Endometrial microvascular endothelial cells (primary cell): ENCODE results near the gene MYL2. TPM values are rescaled to one million over a fixed set of nuclear protein-coding genes. Genes with fewer than 3 reads are reported as not detected.

Experiments
- in situ Hi-C: cut with HindIII; loops from 2 replicates; pipeline ENCODE4 v1.10.0; 2017; ENCODE audit warnings: low sequenced_read_pairs, low pct_unique_long_range_greater_than_20kb; ENCODE audit errors: inconsistent ontology term
- total RNA-seq: library from RNA; depleted of rRNA; stranded (reverse); fragments of >200 nt; gene quantifications from one replicate; pipeline ENCODE4 v1.2.3, GENCODE V29; 2015; ENCODE audit errors: inconsistent ontology term

MYL2 gene
- total RNA-seq, 1 donor from 2014 or later = not detected

DNA sequence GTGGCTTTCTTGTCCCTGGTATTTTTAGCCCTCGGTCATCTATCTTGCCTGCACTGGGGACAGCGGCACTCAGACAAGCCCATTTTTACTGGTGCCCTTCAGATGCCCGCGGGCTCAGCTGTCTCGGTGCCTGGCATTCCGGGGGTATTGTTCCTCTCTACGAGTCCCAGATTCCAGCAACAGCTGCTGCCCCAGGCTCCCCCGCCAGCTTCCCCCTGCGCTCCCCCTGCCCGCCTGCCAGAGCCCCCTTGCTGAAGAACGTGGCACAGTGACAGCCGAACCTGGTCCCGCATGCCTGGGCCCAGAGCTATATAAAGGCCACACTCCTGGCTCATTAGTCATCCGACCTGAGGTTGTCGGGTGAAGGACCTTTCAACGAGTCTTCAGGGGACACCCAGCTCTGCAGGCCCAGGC, 10.9 kb upstream of the MYL2 start:
- in situ Hi-C loops = no loop called here

DNA sequence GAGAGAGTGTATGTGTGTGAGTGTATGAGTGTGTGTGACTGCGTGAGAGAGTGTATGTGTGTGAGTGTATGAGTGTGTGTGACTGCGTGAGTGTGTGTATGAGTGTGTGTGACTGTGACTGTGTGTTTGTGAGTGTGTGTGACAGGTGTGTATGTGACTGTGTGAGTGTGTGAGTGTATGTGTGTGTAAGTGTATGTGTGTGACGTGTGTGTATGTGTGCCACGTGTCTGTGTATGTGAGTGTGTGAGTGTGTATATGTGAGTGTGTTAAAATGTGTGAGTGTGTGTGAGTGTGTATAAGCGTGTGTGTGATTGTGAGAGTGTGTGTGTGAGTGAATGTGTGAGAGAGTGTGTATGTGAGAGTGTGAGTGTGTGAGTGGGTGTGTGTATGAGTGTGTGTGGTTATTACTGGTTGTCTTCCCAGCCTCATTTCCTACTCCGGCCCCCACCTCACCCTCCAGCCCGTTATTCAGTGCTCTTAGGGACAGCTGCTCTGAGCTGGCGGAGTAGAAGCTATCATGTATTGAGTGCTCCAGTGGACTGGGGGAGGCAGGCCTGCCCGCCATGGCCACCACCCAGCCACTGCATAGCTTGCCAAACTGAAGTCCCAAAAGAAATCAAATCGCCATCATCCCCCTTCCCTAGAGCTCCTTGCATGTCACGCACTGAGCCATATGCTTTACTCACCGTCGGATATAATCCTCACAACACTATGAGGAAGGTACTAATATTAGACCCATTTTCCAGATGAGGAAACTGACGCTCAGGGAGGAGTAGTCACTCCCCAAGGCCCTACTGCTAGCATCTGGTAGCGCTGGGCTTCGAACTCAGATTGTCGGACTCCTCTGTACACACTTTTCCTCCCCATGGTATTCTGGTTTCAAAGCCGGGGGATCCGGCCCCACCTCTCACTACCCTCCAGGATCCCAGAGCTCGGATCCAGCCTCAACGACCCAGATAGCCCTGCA, 10.3 kb upstream of the MYL2 start:
- in situ Hi-C loops = no loop called here

DNA sequence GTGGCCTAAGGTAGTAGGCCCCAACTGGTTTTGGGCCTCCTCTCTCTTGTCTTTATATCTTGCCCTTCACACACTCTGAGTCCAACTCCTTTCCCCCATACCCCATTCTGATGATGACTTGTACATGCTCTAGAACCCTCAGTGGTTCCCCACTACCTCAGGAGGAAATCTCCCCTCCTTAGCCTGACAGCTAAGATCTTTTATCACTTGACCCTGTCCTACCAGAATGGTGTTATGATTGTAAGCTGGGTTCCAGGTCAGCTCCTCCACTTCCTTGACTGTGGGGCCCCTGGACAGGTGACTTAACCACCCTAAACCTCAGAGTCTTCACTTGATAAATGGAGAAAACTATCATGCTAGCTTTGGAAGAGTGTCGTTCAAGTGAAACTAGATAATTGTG, 9.4 kb upstream of the MYL2 start:
- in situ Hi-C loops = no loop called here

DNA sequence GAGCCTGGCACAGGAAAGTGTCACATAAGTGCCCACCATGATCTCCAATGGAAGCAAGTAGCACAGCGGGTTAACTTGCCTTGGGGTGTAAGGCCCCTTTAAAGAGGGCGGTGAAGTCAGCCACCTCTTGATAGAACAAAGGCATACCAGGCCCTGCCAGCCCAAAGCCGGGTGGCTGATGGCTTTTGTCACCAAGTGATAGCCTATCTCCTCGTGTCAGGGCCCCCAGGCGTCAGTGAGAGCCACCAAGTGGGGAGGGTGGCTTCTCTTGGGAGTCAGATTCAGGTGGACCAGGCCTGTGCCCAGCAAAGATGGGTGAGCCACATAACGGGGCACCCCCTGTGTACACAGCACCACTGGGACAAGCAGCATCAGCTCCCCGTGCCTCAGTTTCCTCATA, 8.3 kb upstream of the MYL2 start:
- in situ Hi-C loops = no loop called here

DNA sequence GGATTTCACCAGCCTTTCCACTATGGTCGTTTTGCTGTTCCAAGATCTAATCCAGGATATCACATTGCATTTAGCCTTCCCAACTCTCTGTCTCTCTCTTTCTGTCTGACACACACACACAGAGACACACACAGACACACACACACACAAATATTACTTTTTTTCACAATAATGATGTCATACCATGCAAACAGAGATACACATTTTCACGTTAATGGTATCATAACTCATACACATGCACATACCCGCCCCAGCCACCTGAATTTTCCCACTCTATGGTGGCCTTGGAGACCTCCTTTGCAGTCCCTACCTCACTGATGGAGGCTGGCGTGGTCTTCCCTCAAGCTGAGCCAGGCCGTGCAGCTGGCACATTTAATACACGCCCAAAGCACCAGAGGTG, 7.2 kb upstream of the MYL2 start:
- in situ Hi-C loops = no loop called here

DNA sequence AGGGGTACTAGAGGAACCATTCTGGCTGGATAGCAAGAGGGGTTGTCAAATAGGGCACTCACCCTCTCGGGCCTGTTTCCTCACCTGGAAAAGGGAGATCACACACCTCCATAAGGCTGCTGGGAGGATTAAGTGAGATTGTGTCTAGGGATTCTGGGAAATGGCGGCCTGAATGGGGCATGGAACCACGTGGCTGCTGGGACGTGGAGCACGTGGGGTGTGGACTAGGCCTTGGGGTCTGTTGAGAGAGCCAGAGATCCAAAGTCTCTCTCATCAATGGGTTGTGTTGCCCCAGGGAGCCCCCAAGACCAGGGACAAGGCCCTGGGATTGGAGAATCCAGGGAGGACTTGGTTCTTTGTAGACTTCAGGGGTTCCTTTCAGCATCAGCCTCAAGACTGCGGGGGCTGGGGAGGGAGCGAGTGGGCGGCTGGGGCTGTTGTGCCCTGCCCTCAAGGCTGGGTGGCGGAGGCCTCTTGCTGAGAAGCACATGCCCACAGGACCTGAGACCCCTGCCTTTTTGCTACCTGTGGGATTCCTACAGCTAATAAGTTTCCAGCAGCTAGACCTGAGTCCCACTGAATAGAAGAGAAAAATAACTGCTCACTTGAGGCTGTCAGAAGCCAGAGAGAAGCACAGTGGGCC, 3.4 kb upstream of the MYL2 start:
- in situ Hi-C loops = no loop called here

DNA sequence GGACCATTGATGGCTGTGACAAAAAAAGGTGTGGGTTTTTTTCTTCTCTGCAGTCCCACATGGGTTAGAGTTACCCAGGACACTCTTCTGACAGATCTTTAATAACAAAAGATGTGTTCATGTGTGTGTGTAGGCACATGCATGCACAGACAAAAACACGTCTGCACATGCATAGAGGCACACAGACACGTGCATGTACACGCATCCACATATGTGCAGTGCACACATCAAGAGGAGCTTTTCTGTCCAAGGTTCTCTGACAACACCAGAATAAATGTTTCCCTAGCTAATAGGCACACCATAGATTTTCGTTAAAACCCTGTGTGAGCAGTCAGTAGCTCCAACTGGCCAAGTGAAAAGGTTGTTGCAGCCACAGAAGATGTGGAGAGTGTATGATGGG, 2.8 kb upstream of the MYL2 start:
- in situ Hi-C loops = no loop called here

DNA sequence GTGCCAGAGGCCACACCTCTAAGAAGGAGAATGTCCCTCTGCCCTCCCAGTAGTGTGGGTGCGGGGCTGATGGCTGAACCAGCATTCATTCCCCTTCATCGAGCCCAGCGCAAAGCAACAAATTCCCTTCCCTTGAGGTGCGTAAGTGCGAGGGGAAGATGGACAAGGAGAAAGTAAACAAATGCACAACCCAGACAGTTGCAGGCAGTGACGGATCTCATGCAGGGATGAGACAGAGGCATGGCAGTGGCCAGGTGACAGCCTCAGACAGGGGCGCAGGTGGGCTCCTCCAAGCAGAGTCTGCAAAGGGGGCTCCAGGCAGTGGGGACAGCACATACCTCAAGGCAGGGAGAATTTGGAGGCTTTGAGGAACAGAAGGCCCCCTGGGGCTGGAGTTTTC, 2.3 kb upstream of the MYL2 start:
- in situ Hi-C loops = no loop called here

DNA sequence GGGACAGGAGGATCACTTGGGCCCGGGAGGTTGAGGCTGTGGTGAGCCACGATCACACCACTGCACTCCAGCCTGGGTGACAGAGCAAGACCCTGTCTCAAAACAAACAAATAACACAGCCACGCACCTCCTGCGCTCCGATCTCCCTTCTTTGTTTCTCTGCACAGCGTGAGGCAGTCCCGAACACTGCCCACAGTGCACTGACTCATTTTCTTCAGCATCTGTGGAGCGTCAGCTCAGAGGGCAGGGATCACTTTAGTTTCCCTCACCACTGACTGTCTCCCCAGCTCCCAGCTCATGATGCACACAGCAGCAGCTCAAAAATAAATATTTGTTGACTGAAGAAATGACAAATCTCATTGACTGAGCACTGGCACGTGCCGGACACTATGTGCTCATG, 883 bp upstream of the MYL2 start:
- in situ Hi-C loops = no loop called here

DNA sequence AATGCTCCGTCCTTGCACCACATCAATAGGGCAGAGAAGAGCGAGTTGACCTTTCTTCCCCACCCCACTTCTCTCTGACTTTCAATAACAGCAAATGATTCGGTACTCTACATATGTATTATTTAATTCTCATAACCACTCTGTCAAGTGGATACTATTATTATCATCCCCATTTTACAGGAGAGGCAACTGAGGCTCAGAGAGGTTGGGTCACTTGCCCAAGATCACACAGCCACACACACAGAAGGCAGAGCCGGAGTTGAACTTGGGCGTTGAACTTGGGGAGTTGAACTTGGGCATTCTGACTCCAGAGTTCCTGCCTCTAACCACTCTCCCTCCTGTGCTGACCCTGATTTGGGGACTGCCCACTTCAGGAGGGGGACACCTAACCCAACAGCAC, 659 bp downstream of the MYL2 start:
- in situ Hi-C loops = no loop called here

DNA sequence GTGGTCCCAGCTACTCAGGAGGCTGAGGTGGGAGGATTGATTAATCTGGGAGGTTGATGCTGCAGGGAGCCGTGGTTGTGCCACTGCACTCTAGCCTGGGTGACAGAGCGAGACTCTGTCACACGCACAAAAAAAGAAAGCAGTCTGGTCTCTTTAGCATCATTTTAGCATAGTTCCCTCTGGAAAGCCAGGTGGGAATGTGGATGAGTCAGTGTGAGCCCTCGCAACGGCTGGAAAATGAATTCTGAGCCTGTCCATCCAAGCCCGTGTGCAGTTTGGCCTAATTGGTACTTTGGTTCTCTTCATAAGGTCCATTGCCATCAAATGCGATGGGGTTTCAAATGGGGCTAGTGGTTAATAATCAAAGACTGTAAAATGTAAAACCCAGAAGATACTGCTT, 2.4 kb downstream of the MYL2 start:
- in situ Hi-C loops = no loop called here

DNA sequence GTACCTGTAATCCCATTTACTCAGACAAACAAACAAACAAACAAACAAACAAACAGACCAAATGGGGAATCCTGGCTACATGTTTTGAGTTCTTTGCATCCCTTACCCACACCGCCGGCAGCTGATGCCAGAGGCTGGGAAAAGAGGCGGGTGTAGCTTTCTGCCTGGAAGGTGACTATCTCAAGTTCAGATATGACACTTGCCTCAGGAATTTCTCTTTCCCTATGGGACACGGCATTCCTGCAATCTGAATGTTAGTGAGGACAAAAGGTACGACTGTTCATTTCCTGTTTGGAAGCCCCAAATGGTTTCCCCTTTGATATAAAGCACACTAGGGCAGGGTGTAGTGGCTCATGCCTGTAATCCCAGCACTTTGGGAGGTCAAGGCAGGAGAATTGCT, 2.9 kb downstream of the MYL2 start:
- in situ Hi-C loops = no loop called here

DNA sequence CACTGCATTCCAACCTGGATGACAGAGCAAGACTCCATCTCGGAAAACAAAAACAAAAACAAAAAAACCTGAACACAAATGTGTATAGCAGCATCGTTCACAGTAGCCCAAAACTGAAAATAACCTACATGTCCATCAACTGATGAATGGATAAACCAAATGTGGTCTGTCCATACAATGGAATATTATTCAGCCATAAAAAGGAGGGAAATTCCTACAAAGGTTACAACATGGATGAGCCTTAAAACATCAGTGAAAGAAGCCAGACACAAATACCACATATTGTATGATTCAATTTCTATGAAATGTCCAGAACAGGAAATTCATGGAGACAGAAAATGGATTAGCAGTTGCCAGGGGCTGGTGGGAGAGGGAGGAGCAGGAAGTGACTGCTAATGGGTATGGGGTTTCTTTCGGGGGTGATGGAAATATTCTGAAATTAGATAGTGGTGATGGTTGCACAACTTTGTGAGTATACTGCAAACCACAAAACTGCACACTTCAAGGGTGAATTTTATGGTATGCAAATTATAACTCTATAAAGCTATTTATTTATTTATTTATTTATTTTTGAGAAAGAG, 4.0 kb downstream of the MYL2 start:
- in situ Hi-C loops = no loop called here

DNA sequence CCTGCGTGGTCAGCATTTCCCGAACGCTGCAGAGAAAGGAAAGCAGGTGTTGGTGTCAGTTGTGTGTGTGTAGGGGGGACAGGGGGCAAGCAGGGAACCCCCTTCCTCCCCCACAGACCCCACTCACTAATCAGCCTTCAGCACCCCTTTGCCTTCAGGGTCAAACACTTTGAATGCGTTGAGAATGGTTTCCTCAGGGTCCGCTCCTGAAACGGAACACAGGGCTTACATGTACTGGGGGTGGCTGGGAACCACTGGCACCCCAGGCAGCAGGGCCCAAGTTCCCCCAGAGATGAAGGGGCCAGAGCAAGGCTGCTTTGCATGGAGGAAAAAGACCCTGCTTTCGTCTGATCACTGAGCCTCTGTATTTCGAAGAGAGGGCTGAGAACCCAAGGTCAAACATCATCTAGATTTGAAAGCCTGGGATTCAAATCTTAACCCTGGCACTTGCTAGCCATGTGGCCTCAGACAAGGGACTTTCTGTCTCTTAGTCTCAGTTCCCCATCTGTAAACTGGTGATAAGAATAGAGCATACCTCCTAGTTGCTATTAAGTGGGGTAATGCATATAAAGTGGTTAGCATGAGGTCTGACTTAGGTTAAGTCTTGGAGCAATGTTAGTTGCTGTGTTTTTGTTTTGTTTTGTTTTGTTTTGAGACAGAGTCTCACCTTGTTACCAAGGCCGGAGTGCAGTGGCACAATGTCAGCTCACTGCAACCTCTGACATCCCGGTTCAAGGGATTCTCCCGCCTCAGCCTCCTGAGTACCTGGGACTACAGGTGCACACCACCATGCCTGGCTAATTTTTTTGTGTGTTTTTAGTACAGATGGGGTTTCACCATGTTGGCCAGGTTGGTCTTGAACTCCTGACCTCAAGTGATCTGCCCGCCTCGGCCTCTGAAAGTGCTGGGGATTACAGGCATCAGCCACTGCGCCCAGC, 7.0 kb downstream of the MYL2 start:
- in situ Hi-C loops = no loop called here

DNA sequence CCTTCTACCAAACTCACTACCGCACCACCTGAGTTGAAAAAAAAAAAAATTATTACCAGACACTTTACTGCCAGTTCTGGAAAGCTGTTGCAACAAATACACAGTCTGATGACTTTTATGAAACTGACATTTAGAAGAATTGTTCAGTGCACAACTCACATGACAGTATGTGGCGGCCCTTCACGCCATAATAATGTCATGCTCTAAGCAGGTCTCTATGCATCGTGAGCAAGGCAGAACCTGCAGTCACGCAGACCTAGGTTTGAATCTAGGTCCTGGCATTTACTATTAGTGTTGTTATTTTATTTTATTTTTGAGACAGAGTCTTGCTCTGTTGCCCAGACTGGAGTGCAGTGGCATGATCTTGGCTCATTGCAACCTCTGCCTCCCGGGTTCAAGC, 8.1 kb downstream of the MYL2 start:
- in situ Hi-C loops = no loop called here

DNA sequence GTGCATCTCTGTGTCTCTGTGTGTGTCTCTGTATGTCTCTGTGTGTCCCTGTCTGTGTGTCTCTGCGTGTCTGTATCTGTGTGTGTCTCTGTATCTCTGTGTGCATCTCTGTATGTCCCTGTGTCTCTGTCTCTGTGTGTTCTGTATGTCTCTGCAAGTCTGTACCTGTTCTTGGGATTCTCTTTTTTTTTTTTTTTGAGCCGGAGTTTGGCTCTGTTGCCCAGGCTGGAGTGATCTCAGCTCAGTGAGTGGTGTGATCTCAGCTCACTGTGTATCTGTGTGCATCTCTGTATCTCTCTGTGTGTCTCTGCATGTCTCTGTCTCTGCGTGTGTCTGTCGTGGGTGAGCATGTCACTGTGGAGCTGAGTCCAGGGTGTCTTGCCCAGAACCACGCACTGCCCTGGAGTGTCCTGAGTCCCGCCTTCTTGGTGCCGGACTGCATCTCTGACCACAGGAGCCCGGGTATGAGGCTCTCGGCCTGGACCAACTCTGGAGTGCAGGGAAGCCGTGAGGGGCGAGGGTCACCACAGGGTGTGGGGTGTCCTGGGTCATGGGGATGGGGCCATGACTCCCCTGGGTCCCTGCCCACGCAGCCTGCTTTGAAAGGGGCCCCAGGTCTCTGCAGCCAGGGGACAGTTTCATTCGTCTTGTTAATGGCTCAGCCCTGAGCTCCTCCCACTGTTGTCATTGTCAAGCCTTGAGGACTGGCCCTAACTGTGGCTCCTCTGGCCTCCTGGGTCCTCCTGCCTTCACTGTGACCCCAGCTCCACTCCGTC, 11.8 kb downstream of the MYL2 start:
- in situ Hi-C loops = no loop called here

DNA sequence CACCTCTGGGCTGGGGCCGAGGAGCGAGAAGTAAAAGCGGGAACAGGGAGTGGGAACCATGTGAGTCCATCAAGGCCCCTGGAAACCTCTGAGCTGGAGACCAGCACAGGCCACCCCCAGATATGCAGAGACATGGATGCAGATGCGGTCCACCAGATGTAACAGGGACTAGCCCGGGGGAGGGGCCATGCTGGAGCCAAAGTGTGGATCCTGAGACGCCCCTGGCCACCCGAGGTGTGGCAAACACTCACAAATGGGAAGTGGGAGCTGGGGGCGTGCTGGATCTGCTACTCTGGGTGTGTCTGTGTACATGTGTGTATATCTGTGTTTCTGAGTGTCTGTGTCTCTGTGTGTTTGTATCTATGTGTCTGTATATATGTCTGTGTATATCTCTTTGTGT, 12.8 kb downstream of the MYL2 start:
- in situ Hi-C loops = no loop called here

DNA sequence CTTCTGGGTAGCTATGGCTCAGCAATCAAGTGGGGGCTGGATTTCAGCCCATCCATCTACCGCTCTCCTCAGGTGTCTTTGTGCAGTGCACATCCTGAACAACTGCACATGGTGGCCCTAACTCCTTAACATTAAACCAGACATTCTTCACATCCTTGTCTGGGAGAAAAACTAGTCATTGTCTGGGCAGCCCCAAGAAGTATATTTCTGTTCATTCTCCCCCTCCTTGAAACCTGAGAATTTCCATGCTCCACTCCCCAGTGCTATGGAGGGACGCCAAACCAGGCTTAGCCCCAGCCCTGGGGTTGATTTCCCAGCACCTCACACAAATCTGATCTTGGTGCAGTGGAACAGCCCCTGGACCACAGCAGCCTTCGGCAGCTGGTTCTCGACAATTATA, 13.4 kb downstream of the MYL2 start:
- in situ Hi-C loops = no loop called here
